ENCODE results near the gene NOS2.

GRCh38 chr17:27721797-27722196 lies 78.5 kb downstream of the NOS2 start:
- TF ChIP-seq, protein P1, sequence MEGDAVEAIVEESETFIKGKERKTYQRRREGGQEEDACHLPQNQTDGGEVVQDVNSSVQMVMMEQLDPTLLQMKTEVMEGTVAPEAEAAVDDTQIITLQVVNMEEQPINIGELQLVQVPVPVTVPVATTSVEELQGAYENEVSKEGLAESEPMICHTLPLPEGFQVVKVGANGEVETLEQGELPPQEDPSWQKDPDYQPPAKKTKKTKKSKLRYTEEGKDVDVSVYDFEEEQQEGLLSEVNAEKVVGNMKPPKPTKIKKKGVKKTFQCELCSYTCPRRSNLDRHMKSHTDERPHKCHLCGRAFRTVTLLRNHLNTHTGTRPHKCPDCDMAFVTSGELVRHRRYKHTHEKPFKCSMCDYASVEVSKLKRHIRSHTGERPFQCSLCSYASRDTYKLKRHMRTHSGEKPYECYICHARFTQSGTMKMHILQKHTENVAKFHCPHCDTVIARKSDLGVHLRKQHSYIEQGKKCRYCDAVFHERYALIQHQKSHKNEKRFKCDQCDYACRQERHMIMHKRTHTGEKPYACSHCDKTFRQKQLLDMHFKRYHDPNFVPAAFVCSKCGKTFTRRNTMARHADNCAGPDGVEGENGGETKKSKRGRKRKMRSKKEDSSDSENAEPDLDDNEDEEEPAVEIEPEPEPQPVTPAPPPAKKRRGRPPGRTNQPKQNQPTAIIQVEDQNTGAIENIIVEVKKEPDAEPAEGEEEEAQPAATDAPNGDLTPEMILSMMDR (IDR thresholded peaks at IDR 0.05) = no peak
- TF ChIP-seq POLR2A (IDR thresholded peaks at IDR 0.05) = no peak
